ENCODE measurements around the gene CRISPLD2. TPM values are rescaled to one million over a fixed set of nuclear protein-coding genes. Genes with fewer than 3 reads are reported as not detected.

CRISPLD2 gene
- total and polyA plus RNA-seq, 9 of the 15 experiments (the other 6 are each of a cell fraction or from before 2014, with no cell fraction given): 0.03 to 0.24 (median 0.04) TPM; not detected in 4

GRCh38 chr16:84930298-84931106 is 110.7 kb downstream of the CRISPLD2 start (continued):
- TF ChIP-seq MLLT1 (IDR thresholded peaks at IDR 0.05) (0 out of 4 replicates have a peak, but pooled peaks of 1 of the 2 experiments have one; percentile 20), EGR1 (conservative IDR thresholded peaks at IDR 0.05) (peak; percentile 100), ZBTB26 (CRISPR knock-in tag; IDR thresholded peaks at IDR 0.05) (peak; percentile 51; the same call in 1 of the 2 replicates), HNRNPL (IDR thresholded peaks at IDR 0.05; ENCODE audit: low read depth, low read length) (peak; percentile 98; the same call in 1 of the 2 replicates), EHMT2 (IDR thresholded peaks at IDR 0.05) (0 out of 2 replicates have a peak, but pooled peaks have one; percentile 12), GATAD2A (IDR thresholded peaks at IDR 0.05) (peak; percentile 97), DIDO1 (tag; IDR thresholded peaks at IDR 0.05; ENCODE audit: low read depth) (no peak), MYBL2 (IDR thresholded peaks at IDR 0.05; ENCODE audit: low read depth) (peak; percentile 40; the same call in 1 of the 2 replicates), MYBL2 (CRISPR knock-in tag; IDR thresholded peaks at IDR 0.05; ENCODE audit: borderline replicate concordance) (no peak; the same call in 1 of the 2 replicates), FOXP4 (CRISPR knock-in tag; IDR thresholded peaks at IDR 0.05; ENCODE audit: borderline replicate concordance) (peak; percentile 3; the same call in 1 of the 2 replicates), OTX1 (CRISPR knock-in tag; IDR thresholded peaks at IDR 0.05) (0 out of 2 replicates have a peak, but pooled peaks have one; percentile 13), PHF21A (IDR thresholded peaks at IDR 0.05; ENCODE audit: borderline replicate concordance, low read depth) (peak; percentile 44; the same call in 1 of the 2 replicates), RBFOX2 (IDR thresholded peaks at IDR 0.05; ENCODE audit: low read depth, low read length) (0 out of 2 replicates have a peak, but pooled peaks have one; percentile 15), SMARCA5 (IDR thresholded peaks at IDR 0.05) (peak; percentile 91), FOXJ2 (tag; IDR thresholded peaks at IDR 0.05) (no peak), TEAD4 (IDR thresholded peaks at IDR 0.05; ENCODE audit: low read length) (peak; percentile 78), TEAD4 (CRISPR knock-in tag; IDR thresholded peaks at IDR 0.05; ENCODE audit: borderline replicate concordance) (no peak), NR1H2 (CRISPR knock-in tag; IDR thresholded peaks at IDR 0.05) (no peak), MNT (conservative IDR thresholded peaks at IDR 0.05) (peak in 1 of 2 experiments; percentile 62; a peak in 1 of 4 replicates)
